Lung (tissue), 12 donors: Measurements from ENCODE around the gene KCNT1. TPM values are rescaled to one million over a fixed set of nuclear protein-coding genes. Genes with fewer than 3 reads are reported as not detected.

Source experiments
- ATAC-seq: fragments of 200-7000 bp; cut with Tn5 transposase; one replicate; pipeline ENCODE4 v1.9.1; 2020; ENCODE audit warnings: moderate number of reproducible peaks; ENCODE audit not compliant: insufficient read depth, low FRiP score
- DNase-seq, 3 donors: peaks; one replicate each; pipeline ENCODE4 v3.0.0-alpha.2; 2013 to 2017
- H3K27ac ChIP-seq, 2 donors: one replicate each; pipeline ENCODE4 v1.5.1; 2013; ENCODE audit warnings: mild to moderate bottlenecking in 2 of 2, moderate library complexity in 2 of 2, control low read depth in 1 of 2, inconsistent platforms in 1 of 2, low read depth in 1 of 2, low read length in 1 of 2
- H3K27me3 ChIP-seq, 3 donors: one replicate each; pipeline ENCODE4 v1.5.1; 2013; ENCODE audit warnings: low read length in 2 of 3; ENCODE audit not compliant: control insufficient read depth in 3 of 3, insufficient read depth in 3 of 3
- H3K36me3 ChIP-seq, 4 donors: one replicate each; pipeline ENCODE4 v1.5.1; 2013; ENCODE audit warnings: low read length in 4 of 4, mild to moderate bottlenecking in 1 of 4, moderate library complexity in 1 of 4; ENCODE audit not compliant: control insufficient read depth in 4 of 4, insufficient read depth in 4 of 4
- H3K4me1 ChIP-seq, 5 donors: one replicate each; pipeline ENCODE4 v1.5.1; 2013; ENCODE audit warnings: low read length in 5 of 5, mild to moderate bottlenecking in 2 of 5, moderate library complexity in 1 of 5; ENCODE audit not compliant: control insufficient read depth in 5 of 5, insufficient read depth in 5 of 5
- H3K4me3 ChIP-seq: one replicate; pipeline ENCODE4 v1.5.1; 2013; ENCODE audit warnings: mild to moderate bottlenecking, control low read depth, moderate library complexity
- H3K9ac ChIP-seq, 2 donors: one replicate each; pipeline ENCODE4 v1.5.1; 2013; ENCODE audit warnings: low read length in 2 of 2, control low read depth in 1 of 2; ENCODE audit not compliant: insufficient read depth in 1 of 2
- H3K9me3 ChIP-seq, 4 donors: one replicate each; pipeline ENCODE4 v1.5.1; 2013; ENCODE audit warnings: low read length in 3 of 4, mild to moderate bottlenecking in 1 of 4, moderate library complexity in 1 of 4; ENCODE audit not compliant: control insufficient read depth in 4 of 4, insufficient read depth in 3 of 4
- WGBS, 2 donors: extraction: QIAGEN DNeasy Blood & Tissue Kit; methylation state at CpG; one replicate each; pipeline ENCODE4 v1.1.7; 2013; 5-methylcytosine and 5-hydroxymethylcytosine counted together
- polyA plus RNA-seq, 2 donors: library from polyadenylated mRNA; stranded (reverse); fragments of 200-250 nt; gene quantifications; one replicate each; pipeline ENCODE4 v1.2.1, GENCODE V29; 2013
- total RNA-seq, 2 donors: library from RNA; depleted of rRNA in 1 of 2; stranded (reverse); fragments of >200 nt in 1 of 2; gene quantifications; one replicate each; pipeline ENCODE4 v1.2.1, GENCODE V29; 2014 to 2021
- TF ChIP-seq, protein P1 (sequence below): IDR thresholded peaks from 2 replicates; pipeline ENCODE4 v1.5.1; 2012; ENCODE audit warnings: mild to moderate bottlenecking; ENCODE audit errors: control extremely low read depth, extremely low read depth
- donor health status: control.
- donor health status: control.
- donor health status: Bipolar disorder and iron deficiency.
- donor health status: healthy.
- donor health status: DM: yes; HTN: yes; CAD: no.

The KCNT1 gene
- total and polyA plus RNA-seq, 4 donors = 0.06 to 0.28 (median 0.11) TPM

DNA sequence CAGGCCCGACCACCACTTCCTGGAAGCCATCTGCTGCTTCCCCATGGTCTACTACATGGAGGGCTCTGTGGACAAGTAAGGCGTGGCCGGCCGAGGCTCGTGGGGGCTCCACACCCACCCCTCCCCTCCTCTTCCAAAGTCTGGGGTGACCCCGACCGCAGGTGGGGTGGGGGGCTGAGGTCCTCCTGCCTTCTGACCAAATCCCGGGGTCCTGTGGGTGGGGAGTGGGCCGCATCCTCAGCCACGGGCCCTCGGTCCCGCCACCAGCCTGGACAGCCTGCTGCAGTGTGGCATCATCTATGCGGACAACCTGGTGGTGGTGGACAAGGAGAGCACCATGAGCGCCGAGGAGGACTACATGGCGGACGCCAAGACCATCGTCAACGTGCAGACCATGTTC is 76.4 kb downstream of the KCNT1 start:
- ATAC-seq = no peak
- TF ChIP-seq, protein P1, sequence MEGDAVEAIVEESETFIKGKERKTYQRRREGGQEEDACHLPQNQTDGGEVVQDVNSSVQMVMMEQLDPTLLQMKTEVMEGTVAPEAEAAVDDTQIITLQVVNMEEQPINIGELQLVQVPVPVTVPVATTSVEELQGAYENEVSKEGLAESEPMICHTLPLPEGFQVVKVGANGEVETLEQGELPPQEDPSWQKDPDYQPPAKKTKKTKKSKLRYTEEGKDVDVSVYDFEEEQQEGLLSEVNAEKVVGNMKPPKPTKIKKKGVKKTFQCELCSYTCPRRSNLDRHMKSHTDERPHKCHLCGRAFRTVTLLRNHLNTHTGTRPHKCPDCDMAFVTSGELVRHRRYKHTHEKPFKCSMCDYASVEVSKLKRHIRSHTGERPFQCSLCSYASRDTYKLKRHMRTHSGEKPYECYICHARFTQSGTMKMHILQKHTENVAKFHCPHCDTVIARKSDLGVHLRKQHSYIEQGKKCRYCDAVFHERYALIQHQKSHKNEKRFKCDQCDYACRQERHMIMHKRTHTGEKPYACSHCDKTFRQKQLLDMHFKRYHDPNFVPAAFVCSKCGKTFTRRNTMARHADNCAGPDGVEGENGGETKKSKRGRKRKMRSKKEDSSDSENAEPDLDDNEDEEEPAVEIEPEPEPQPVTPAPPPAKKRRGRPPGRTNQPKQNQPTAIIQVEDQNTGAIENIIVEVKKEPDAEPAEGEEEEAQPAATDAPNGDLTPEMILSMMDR = no peak
- no peak overlapping the region for H3K27ac ChIP-seq

DNA sequence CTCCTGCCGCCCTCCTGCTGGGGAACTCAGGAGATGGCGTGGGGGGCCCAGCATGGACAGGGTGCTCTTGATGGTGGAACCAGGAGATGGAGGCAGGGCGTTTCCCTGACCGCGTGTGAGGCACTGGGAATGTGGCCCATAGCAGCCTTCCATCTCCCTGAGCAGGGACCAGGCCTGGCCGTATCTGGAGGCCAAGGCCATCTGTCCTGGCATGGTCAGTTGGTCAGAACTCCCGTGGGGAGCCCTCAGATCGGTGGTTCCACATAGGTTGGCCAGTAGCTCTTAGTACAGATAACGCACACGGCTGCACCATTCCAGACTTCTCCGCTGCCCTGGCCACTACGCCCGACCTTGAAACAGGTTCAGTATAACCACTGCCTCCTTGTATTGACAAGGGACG is 77.6 kb downstream of the KCNT1 start:
- Histone ChIP-seq H3K36me3 (no peaks in the 10 kb centered on the region), H3K4me1 (no peaks in the 10 kb centered on the region), H3K27me3 (peaks cover 0 to 3% (median 0%) of the 10 kb centered on the region in 3 donors), H3K27ac (no peak overlapping the region), H3K9ac (no peak overlapping the region), H3K4me3 (no peak overlapping the region), H3K9me3 (peaks cover 0 to under 1% (median 0%) of the 10 kb centered on the region in 4 donors)
- 87 to 90% methylated on average over 14 of the region's 14 CpGs for WGBS, 2 donors
- DNase-seq = no peak
- ATAC-seq = no peak
- TF ChIP-seq, protein P1 = no peak

More for the DNA sequence above, 76.4 kb downstream of the KCNT1 start:
- WGBS, 2 donors = 89 to 92% methylated on average over 18 to 19 of the region's 19 CpGs
- no peak for DNase-seq
- Histone ChIP-seq H3K36me3 (no peaks in the 10 kb centered on the region), H3K27me3 (peaks cover 0 to 6% (median 3%) of the 10 kb centered on the region in 3 donors), H3K4me1 (no peaks in the 10 kb centered on the region), H3K4me3 (no peak overlapping the region), H3K9me3 (peaks cover 0 to 6% (median 0%) of the 10 kb centered on the region in 4 donors), H3K9ac (no peak overlapping the region)

DNA sequence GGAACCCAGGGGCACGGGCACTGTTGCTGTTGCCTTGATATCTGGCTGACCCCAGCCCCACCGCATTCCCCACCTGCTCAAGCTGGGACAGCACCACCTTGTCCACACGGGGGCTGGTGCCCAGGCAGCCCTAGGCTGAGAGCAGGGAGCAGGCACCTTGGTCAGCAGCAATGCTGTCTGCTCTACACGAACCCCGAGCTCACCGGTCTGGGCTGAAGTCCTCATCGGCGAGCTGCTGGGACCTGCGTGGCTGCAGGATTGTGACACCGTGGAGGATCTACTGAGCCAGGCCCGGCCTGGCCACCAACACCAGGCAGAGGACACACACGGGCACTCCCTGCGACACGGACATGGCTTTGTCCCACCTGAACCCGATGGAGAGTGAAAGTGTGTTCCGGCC is 78.1 kb downstream of the KCNT1 start:
- peaks cover 0 to 3% (median 0%) of the 10 kb centered on the region in 3 donors for H3K27me3 ChIP-seq
- H3K9me3 ChIP-seq = no peaks in the 10 kb centered on the region
- H3K4me1 ChIP-seq = no peaks in the 10 kb centered on the region
- no peaks in the 10 kb centered on the region for H3K36me3 ChIP-seq
- 85 to 89% methylated on average over 16 of the region's 16 CpGs for WGBS, 2 donors
- TF ChIP-seq, protein P1 = no peak
- no peak overlapping the region for H3K4me3 ChIP-seq
- no peak for ATAC-seq
- no peak for DNase-seq
- H3K9ac ChIP-seq = no peak overlapping the region
- no peak overlapping the region for H3K27ac ChIP-seq

DNA sequence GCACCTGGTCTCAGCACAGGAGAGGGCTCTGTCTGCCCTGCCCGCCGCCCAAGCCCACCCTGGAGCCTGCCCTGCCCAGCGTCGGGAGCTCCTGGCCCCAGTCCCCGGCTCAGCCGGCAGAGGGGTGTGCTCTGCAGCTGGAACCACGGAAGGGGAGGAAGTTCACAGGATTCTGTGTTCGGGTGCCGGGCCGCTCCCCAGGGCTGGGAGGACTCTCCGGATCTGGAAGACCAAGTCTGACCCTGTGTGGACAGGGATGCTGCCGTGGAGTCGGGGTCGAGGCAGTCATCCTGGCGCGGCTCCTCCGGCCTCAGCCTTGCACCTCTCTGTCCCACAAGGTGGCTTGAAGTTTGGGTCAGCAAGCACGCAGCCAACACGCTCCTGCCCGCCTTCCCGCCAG is 78.6 kb downstream of the KCNT1 start:
- Histone ChIP-seq H3K27ac (no peak overlapping the region), H3K9me3 (no peaks in the 10 kb centered on the region), H3K4me1 (no peaks in the 10 kb centered on the region), H3K36me3 (no peaks in the 10 kb centered on the region), H3K4me3 (no peak overlapping the region), H3K9ac (no peak overlapping the region), H3K27me3 (peaks cover 0 to 3% (median 0%) of the 10 kb centered on the region in 3 donors)
- ATAC-seq (no peak), DNase-seq (no peak)
- WGBS, 2 donors = 74 to 75% methylated on average over 18 to 21 of the region's 21 CpGs
- TF ChIP-seq, protein P1 = no peak
